Liver (tissue), 9 donors: ENCODE results near the gene FIS1. TPM values are rescaled to one million over a fixed set of nuclear protein-coding genes. Genes with fewer than 3 reads are reported as not detected.

ENCODE experiments used
- DNase-seq: peaks from one replicate; pipeline ENCODE4 v3.0.0-alpha.2; 2017; ENCODE audit warnings: low spot score
- H3K27ac ChIP-seq, 2 donors: one replicate each; pipeline ENCODE4 v1.7.0; 2013; ENCODE audit warnings: inconsistent platforms in 2 of 2, low read length in 2 of 2, control low read depth in 1 of 2, low read depth in 1 of 2, mild to moderate bottlenecking in 1 of 2
- H3K27me3 ChIP-seq, 4 donors: one replicate each; pipeline versions ENCODE4 v1.6.1 to v1.7.0; 2013; ENCODE audit warnings: low read length in 3 of 4, inconsistent platforms in 1 of 4, mild to moderate bottlenecking in 1 of 4, moderate library complexity in 1 of 4; ENCODE audit not compliant: control insufficient read depth in 4 of 4, insufficient read depth in 4 of 4
- H3K36me3 ChIP-seq, 4 donors: one replicate each; pipeline versions ENCODE4 v1.6.1 to v1.7.0; 2013; ENCODE audit warnings: low read length in 3 of 4, mild to moderate bottlenecking in 3 of 4, low read depth in 1 of 4, moderate library complexity in 1 of 4; ENCODE audit not compliant: control insufficient read depth in 4 of 4, insufficient read depth in 3 of 4
- H3K4me1 ChIP-seq, 4 donors: one replicate each; pipeline versions ENCODE4 v1.6.1 to v1.7.0; 2013; ENCODE audit warnings: low read length in 3 of 4, mild to moderate bottlenecking in 3 of 4, moderate library complexity in 1 of 4; ENCODE audit not compliant: control insufficient read depth in 4 of 4, insufficient read depth in 4 of 4
- H3K4me3 ChIP-seq, 3 donors: one replicate each; pipeline versions ENCODE4 v1.6.1 to v1.7.0; 2013; ENCODE audit warnings: low read length in 3 of 3, control low read depth in 1 of 3, low read depth in 1 of 3, mild to moderate bottlenecking in 1 of 3
- H3K9ac ChIP-seq, 2 donors: one replicate each; pipeline ENCODE4 v1.7.0; 2013; ENCODE audit warnings: low read length in 2 of 2, mild to moderate bottlenecking in 2 of 2, moderate library complexity in 2 of 2, control low read depth in 1 of 2, low read depth in 1 of 2
- H3K9me3 ChIP-seq, 4 donors: one replicate each; pipeline versions ENCODE4 v1.6.1 to v1.7.0; 2013; ENCODE audit warnings: low read length in 3 of 4; ENCODE audit not compliant: control insufficient read depth in 4 of 4
- EGR1 ChIP-seq, 2 donors: IDR thresholded peaks; 2 replicates each; pipeline ENCODE4 v1.6.1; 2016 to 2018; ENCODE audit warnings: antibody characterized with exemption in 2 of 2, low read depth in 2 of 2
- FOXA1 ChIP-seq: IDR thresholded peaks from 2 replicates; pipeline ENCODE4 v1.6.1; 2016; ENCODE audit warnings: antibody characterized with exemption
- FOXA2 ChIP-seq: IDR thresholded peaks from 2 replicates; pipeline ENCODE4 v1.6.1; 2016; ENCODE audit warnings: antibody characterized with exemption
- GABPA ChIP-seq, 2 donors: IDR thresholded peaks in 1 of 2; conservative IDR thresholded peaks in 1 of 2; 2 replicates each; pipeline ENCODE4 v1.6.1; 2016; ENCODE audit warnings: antibody characterized with exemption in 2 of 2, mild to moderate bottlenecking in 1 of 2, moderate library complexity in 1 of 2
- HNF4A ChIP-seq, 2 donors: conservative IDR thresholded peaks; 2 replicates each; pipeline ENCODE4 v1.6.1; 2016; ENCODE audit warnings: antibody characterized with exemption in 2 of 2, mild to moderate bottlenecking in 2 of 2
- HNF4G ChIP-seq: IDR thresholded peaks from 2 replicates; pipeline ENCODE4 v1.6.1; 2016; ENCODE audit warnings: antibody characterized with exemption
- JUND ChIP-seq, 2 donors: IDR thresholded peaks; 2 replicates each; pipeline ENCODE4 v1.6.1; 2016; ENCODE audit warnings: antibody characterized with exemption in 2 of 2
- NR2F2 ChIP-seq: IDR thresholded peaks from 2 replicates; pipeline ENCODE4 v1.6.1; 2016; ENCODE audit warnings: antibody characterized with exemption
- RAD21 ChIP-seq, 2 donors: IDR thresholded peaks; 2 replicates each; pipeline ENCODE4 v1.6.1; 2016; ENCODE audit warnings: antibody characterized with exemption in 2 of 2, mild to moderate bottlenecking in 2 of 2
- RXRA ChIP-seq, 2 donors: IDR thresholded peaks; 2 replicates each; pipeline ENCODE4 v1.6.1; 2017 to 2018; ENCODE audit warnings: antibody characterized with exemption in 2 of 2, mild to moderate bottlenecking in 1 of 2
- SP1 ChIP-seq: IDR thresholded peaks from 2 replicates; pipeline ENCODE4 v1.6.1; 2018; ENCODE audit warnings: antibody characterized with exemption, mild to moderate bottlenecking
- TAF1 ChIP-seq: conservative IDR thresholded peaks from 2 replicates; pipeline ENCODE4 v1.6.1; 2016; ENCODE audit warnings: antibody characterized with exemption, mild to moderate bottlenecking
- YY1 ChIP-seq: IDR thresholded peaks from 2 replicates; pipeline ENCODE4 v1.6.1; 2016; ENCODE audit warnings: antibody characterized with exemption, mild to moderate bottlenecking
- WGBS: extraction: QIAGEN DNeasy Blood & Tissue Kit; methylation state at CpG from one replicate; pipeline ENCODE4 v1.1.7; 2013; 5-methylcytosine and 5-hydroxymethylcytosine counted together
- polyA plus RNA-seq, 2 donors: library from polyadenylated mRNA; stranded (reverse) in 1 of 2; unstranded in 1 of 2; fragments of 200-250 nt in 1 of 2; fragments of >200 nt in 1 of 2; fragmentation: Nextera tagmentation in 1 of 2; extraction: Ambion mirVana in 1 of 2; gene quantifications; one replicate each; pipeline versions ENCODE4 v1.2.1 to v1.2.3, GENCODE V29; 2013 to 2015
- total RNA-seq, 2 donors: library from RNA; depleted of rRNA; stranded (reverse); fragments of >200 nt; gene quantifications; one replicate each; pipeline ENCODE4 v1.2.3, GENCODE V29; 2014
- TF ChIP-seq, protein P1 (sequence below): IDR thresholded peaks from 2 replicates; pipeline ENCODE4 v1.6.1; 2016; ENCODE audit warnings: antibody characterized with exemption
- TF ChIP-seq, protein P2 (sequence below): IDR thresholded peaks from 2 replicates; pipeline ENCODE4 v1.6.1; 2016; ENCODE audit warnings: antibody characterized with exemption
- TF ChIP-seq, protein P3 (sequence below): fragments of 150-350 bp; IDR thresholded peaks from 2 replicates; pipeline ENCODE4 v1.5.1; 2017; ENCODE audit warnings: improper control_type of control experiment, low read depth, low read length; ENCODE audit not compliant: missing input control
- TF ChIP-seq, protein P4 (sequence below): IDR thresholded peaks from 2 replicates; pipeline ENCODE4 v1.6.1; 2016; ENCODE audit warnings: antibody characterized with exemption
- TF ChIP-seq, protein P5 (sequence below): IDR thresholded peaks from 2 replicates; pipeline ENCODE4 v1.6.1; 2016; ENCODE audit warnings: antibody characterized with exemption, mild to moderate bottlenecking
- donor health status: healthy.
- donor health status: healthy.
- donor health status: healthy.
- donor health status: healthy.
- donor health status: healthy.

Gene FIS1
- total and polyA plus RNA-seq, 4 donors: 112 to 192 (median 155) TPM

DNA sequence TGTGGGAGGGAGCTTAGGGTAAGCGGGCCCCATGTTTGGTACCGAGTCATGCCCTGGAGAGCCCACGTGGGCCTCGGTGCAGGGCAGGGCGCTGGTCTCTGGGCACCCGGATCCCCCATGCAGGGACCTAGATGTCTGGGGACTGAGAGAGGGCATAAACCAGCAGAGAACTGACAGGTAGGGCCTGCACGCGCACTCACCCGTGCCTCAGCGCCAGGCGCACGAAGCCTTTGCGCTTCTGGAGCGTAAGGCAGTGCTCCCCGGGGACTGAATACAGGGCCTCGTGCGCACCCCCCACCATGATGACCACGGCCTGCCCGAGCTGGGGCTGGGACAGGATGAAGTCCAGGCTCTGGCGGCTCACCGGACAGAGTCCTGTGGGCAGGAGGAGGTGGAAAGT lies 46.9 kb downstream of the FIS1 start:
- WGBS: 90% methylated on average over 21 of the region's 21 CpGs

DNA sequence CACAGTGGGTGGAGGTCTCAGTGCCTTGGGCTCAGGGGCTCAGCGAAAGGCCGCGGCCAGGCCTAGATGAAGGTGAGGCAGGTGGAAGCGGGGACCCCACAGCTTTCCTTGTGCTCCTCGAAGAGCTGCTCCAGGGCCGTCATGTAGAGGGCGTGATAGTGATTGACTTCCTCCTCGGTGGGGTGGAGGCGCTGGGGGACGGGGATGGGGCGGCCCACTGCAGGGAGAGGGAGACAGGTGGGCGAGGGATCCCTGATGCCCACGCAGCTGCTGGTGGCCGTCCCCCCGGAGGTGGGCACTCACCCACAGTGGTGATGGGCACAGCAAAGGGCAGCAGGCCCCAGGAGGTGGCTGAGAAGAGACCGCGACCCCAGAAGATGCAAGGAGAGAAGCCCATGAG lies 49.0 kb downstream of the FIS1 start:
- H3K27me3 ChIP-seq: no peaks in the 10 kb centered on the region
- no peaks in the 10 kb centered on the region for H3K9me3 ChIP-seq
- peaks cover 3 to 17% (median 11%) of the 10 kb centered on the region in 4 donors for H3K4me1 ChIP-seq
- WGBS: 90% methylated on average over 17 of the region's 17 CpGs
- H3K9ac ChIP-seq: no peak overlapping the region
- no peak for DNase-seq
- TF ChIP-seq RXRA (IDR thresholded peaks at IDR 0.05) (no peak), NR2F2 (no peak), TAF1 (no peak), HNF4A (conservative IDR thresholded peaks at IDR 0.05) (no peak), EGR1 (IDR thresholded peaks at IDR 0.05; ENCODE audit: low read depth in 2 of 2) (no peak), GABPA (IDR thresholded peaks at IDR 0.05 in 1 of 2, conservative IDR thresholded peaks at IDR 0.05 in 1 of 2) (no peak), SP1 (no peak), HNF4G (no peak), FOXA2 (no peak), YY1 (no peak), FOXA1 (no peak), RAD21 (IDR thresholded peaks at IDR 0.05) (no peak)
- TF ChIP-seq, protein P1, sequence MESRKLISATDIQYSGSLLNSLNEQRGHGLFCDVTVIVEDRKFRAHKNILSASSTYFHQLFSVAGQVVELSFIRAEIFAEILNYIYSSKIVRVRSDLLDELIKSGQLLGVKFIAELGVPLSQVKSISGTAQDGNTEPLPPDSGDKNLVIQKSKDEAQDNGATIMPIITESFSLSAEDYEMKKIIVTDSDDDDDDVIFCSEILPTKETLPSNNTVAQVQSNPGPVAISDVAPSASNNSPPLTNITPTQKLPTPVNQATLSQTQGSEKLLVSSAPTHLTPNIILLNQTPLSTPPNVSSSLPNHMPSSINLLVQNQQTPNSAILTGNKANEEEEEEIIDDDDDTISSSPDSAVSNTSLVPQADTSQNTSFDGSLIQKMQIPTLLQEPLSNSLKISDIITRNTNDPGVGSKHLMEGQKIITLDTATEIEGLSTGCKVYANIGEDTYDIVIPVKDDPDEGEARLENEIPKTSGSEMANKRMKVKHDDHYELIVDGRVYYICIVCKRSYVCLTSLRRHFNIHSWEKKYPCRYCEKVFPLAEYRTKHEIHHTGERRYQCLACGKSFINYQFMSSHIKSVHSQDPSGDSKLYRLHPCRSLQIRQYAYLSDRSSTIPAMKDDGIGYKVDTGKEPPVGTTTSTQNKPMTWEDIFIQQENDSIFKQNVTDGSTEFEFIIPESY: no peak
- TF ChIP-seq, protein P2, sequence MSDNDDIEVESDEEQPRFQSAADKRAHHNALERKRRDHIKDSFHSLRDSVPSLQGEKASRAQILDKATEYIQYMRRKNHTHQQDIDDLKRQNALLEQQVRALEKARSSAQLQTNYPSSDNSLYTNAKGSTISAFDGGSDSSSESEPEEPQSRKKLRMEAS: no peak
- TF ChIP-seq, protein P3, sequence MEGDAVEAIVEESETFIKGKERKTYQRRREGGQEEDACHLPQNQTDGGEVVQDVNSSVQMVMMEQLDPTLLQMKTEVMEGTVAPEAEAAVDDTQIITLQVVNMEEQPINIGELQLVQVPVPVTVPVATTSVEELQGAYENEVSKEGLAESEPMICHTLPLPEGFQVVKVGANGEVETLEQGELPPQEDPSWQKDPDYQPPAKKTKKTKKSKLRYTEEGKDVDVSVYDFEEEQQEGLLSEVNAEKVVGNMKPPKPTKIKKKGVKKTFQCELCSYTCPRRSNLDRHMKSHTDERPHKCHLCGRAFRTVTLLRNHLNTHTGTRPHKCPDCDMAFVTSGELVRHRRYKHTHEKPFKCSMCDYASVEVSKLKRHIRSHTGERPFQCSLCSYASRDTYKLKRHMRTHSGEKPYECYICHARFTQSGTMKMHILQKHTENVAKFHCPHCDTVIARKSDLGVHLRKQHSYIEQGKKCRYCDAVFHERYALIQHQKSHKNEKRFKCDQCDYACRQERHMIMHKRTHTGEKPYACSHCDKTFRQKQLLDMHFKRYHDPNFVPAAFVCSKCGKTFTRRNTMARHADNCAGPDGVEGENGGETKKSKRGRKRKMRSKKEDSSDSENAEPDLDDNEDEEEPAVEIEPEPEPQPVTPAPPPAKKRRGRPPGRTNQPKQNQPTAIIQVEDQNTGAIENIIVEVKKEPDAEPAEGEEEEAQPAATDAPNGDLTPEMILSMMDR: no peak
- TF ChIP-seq, protein P4, sequence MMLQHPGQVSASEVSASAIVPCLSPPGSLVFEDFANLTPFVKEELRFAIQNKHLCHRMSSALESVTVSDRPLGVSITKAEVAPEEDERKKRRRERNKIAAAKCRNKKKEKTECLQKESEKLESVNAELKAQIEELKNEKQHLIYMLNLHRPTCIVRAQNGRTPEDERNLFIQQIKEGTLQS: no peak
- TF ChIP-seq, protein P5, sequence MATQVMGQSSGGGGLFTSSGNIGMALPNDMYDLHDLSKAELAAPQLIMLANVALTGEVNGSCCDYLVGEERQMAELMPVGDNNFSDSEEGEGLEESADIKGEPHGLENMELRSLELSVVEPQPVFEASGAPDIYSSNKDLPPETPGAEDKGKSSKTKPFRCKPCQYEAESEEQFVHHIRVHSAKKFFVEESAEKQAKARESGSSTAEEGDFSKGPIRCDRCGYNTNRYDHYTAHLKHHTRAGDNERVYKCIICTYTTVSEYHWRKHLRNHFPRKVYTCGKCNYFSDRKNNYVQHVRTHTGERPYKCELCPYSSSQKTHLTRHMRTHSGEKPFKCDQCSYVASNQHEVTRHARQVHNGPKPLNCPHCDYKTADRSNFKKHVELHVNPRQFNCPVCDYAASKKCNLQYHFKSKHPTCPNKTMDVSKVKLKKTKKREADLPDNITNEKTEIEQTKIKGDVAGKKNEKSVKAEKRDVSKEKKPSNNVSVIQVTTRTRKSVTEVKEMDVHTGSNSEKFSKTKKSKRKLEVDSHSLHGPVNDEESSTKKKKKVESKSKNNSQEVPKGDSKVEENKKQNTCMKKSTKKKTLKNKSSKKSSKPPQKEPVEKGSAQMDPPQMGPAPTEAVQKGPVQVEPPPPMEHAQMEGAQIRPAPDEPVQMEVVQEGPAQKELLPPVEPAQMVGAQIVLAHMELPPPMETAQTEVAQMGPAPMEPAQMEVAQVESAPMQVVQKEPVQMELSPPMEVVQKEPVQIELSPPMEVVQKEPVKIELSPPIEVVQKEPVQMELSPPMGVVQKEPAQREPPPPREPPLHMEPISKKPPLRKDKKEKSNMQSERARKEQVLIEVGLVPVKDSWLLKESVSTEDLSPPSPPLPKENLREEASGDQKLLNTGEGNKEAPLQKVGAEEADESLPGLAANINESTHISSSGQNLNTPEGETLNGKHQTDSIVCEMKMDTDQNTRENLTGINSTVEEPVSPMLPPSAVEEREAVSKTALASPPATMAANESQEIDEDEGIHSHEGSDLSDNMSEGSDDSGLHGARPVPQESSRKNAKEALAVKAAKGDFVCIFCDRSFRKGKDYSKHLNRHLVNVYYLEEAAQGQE: no peak
- H3K27ac ChIP-seq: no peak overlapping the region
- H3K4me3 ChIP-seq: no peak overlapping the region
- H3K36me3 ChIP-seq: peaks cover 0 to 1% (median 0%) of the 10 kb centered on the region in 4 donors

More for the DNA sequence above, 46.9 kb downstream of the FIS1 start:
- DNase-seq: no peak
- H3K9me3 ChIP-seq: no peaks in the 10 kb centered on the region
- peaks cover 0 to 1% (median 0%) of the 10 kb centered on the region in 4 donors for H3K36me3 ChIP-seq
- TF ChIP-seq HNF4G (no peak), JUND (IDR thresholded peaks at IDR 0.05) (no peak), RXRA (IDR thresholded peaks at IDR 0.05) (no peak), FOXA2 (no peak), FOXA1 (no peak), SP1 (no peak)
- TF ChIP-seq, protein P4: no peak
- TF ChIP-seq, protein P2: no peak
- peaks cover 2 to 27% (median 15%) of the 10 kb centered on the region in 4 donors for H3K4me1 ChIP-seq
- H3K27me3 ChIP-seq: no peaks in the 10 kb centered on the region
- H3K9ac ChIP-seq: no peak overlapping the region
- H3K27ac ChIP-seq: no peak overlapping the region
- no peak overlapping the region for H3K4me3 ChIP-seq
